Fibroblast of upper back skin (primary cell): ENCODE measurements around the gene MRPS18A.
"Not testable (repeated sequence)": the region's sequence is repeated elsewhere in the genome, so short reads cannot be mapped to it uniquely, and the experiment has no call there.

ENCODE experiments used
- DNase-seq: peaks from one replicate; pipeline ENCODE4 v3.0.0-alpha.2; 2013

MRPS18A gene

DNA sequence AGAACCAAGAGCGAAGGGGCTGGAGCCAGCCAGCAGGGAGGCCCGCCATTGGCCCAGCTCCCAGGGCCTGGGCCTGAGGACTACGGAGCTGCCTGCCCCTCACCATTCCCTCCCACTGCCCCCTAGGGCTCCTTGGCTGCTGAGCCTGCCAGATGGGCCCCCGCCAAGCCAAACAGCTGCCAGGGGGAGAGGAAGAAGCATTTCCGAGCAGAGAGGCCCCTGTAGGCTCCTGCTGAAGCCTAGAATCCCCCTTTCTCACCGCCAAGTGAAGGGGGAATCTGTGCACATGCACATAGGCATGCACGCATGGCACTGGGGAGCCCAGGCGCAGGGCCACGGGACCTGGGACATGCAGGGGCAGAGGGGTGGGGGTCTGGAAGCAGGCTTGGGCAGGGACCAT lies 28.5 kb upstream of the MRPS18A start:
- peak; percentile 53 for DNase-seq

DNA sequence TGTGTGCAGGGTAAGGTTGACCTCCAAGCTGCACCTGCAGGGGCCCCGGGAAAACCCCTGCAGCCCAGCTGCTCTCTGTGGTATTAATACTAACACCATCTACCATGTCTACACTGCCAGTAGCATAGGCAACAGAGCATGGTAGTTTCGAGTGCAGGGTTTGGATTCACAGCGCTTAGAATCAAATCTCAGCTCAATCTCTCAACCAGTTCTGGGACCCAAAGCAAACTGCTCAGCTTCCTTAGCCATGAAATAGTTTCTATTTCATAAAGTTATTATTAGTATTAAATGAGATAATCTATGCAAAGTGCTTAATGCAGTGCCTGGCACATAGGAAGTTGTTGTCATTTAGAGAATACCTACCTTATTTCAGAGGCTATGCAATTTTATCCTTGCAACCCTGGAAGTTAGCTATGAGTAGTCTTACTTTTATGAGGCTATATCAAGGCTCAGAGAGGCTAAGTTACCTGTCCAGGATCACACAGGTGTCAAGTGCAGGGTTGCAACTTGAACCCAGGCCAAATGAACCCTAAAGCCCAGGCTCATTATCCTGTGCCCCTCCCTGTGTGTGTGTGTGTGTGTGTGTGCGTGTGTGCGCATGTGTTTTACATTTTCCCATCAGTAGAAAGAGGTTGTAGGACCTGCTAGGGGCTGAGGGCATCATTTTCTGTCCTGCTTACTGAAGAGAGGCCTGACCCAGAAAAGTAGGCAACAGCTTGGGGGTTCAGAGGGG lies 27.6 kb upstream of the MRPS18A start:
- DNase-seq, result no peak

DNA sequence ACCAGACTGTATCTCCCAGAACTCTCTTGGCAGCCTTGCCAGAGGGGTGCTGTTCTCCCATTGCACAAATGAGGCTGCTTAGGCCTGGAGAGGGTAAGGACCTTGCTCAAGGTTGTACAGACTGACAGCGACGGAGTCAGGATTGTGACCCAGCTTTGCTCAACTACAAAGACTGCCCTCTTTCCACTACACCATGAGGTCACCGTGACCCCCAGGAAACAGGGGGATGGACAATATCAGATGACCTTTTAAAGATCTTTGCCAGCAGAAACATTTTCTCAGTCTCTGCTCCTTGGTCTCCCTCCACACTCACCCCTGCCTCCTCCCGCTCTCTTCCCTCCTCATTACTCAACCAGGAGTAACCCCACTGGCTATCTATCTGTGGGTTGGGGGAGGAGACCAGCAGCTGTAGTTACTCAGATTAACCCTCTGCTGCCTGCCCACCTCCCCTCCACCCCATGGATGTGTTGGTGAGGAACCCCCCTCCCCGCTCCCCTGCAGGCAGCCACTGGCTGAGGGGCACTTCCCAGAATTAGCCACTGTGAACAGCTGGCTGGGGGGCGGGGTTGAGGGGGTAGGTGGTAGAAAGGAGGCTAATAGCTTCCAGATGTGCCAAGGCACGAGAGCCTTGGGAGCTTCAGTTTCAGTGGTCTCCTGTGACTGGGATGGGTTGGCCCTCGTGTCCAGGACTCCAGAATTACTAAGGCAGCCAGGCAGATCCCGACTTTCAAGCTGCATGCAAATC lies 26.9 kb upstream of the MRPS18A start:
- DNase-seq, result peak; percentile 84

DNA sequence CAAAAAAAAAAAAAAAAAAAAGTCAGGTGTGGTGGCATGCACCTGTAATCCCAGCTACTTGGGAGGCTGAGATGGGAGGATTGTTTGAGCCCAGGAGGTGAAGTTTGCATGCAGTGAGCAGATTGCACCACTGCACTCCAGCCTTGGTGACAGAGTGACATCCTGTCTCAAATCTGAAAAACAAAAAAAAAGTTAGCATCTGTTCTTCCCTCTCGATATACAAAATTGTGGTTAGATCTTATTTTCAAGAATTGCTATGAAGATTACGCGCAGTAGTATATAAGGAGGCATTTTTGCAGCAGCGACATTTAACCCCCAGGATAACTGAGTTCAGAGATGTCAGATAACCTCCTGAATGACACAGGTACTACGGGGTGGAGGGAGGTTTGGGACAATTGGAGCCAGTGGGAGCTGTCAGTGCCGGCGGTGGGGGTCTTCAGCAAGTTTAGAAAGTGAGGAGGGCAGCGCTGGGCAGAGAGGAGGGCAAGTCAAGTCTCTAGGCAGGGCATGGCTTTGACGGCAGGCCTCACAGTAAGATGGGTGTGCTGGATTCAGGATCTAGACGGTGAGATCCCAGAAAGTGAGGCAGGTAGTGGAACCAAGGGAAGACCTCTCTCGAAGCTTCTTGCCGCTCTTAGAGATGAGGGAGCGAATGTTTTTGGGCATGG lies 26.2 kb upstream of the MRPS18A start:
- DNase-seq, result no peak

DNA sequence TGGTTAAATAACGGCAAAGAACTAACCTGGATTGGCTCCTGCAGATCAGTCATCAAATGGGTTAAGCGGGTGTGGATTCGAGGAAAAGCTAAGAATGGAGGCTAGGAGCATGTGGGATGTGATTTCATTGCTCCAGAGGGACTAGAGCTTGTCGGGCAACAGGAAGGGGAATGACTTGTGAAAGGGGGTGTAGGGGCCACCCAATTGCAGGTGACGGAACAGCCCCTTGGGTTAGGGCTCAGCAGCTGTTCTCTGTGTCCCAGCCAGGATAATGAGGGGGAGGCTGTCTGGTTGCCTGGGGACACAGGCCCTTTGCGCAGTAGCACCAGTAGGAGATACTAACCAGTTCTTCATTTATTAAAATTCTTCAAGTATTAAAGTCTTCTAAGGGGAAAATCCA lies 25.0 kb upstream of the MRPS18A start:
- DNase-seq, result no peak

DNA sequence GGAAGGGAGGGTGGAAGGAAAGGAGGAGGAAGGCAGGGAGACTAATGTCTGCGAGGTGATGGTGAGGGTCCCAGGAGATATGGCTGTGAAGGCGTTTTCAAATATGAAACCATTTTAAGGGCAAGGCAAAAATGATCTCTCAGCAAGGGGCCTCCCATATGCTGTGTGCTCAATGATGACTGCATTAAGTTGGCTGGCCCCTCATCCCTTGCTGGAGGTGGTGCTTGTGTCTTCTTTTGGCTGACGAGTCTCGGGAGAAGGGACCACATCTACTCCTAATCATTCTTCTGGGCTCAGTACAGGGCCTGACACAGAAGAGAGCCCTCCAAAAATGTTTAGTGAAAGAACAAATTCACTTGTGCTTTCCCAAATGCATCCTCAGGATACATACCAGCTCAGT lies 23.0 kb upstream of the MRPS18A start:
- DNase-seq, result no peak

DNA sequence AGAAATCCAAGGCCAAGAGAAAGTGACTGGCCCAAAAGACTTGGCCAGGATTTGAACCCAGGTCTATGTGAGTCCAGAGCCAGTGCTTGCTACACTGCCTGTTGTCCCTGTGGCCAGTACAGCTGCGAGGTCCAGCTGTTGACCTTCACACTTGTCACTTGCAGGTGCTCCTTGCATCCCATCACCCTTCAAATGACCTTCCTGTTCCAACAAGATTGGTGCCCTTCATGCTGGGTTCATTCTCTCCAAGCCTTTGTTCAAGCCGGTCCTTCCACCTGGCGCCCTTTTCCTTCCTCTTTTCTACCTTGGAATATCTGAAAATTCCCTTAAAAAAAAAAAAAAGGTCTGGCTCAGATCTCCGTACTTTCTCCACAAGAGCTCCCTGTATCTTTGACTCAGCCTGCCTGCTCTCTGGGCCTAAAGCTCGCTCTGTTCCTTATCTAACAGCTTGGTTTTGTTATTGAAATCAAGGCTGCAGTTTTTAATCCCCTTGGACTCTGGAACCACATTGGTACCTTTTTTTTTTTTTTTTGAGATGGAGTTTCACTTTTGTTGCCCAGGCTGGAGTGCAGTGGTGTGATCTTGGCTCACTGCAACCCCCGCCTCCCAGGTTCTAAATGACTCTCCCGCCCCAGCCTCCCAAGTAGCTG lies 22.2 kb upstream of the MRPS18A start:
- no peak for DNase-seq

DNA sequence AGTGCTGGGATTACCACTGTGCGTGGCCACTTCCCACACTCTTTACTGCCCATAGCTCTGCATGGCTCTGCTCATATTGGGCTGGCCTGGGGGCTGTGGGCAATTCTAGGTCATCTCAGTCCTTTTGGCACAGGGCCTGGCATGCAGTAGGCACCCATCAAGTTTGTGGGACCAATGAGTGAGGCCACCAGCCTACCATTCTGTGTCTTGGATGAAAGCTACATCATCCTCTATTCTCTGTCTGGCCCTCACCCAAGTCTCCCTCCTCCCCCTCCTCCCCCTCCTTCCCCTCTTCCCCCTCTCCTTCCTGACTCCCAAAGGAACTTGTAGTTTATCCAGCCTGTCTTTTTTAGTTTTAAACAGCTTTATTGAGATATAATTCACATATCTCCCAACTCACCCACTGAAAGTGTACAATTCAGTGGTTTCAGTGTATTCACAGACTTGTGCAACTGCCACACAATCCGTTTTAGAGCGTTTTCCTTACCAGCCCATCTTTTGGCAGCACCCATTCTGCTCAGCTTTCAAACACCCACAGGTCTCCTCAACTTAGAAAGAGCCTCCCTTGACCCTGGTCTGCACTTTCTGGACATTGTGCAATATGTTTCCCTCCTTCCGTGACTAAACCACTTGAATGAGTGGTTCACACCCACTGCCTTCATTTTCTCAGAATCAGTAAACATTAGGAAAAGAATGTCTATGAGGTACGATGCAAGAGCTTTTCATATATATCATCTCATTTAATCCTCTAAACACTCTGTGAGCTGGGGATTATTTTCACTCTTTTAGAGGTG lies 21.5 kb upstream of the MRPS18A start:
- peak; percentile 55 for DNase-seq

DNA sequence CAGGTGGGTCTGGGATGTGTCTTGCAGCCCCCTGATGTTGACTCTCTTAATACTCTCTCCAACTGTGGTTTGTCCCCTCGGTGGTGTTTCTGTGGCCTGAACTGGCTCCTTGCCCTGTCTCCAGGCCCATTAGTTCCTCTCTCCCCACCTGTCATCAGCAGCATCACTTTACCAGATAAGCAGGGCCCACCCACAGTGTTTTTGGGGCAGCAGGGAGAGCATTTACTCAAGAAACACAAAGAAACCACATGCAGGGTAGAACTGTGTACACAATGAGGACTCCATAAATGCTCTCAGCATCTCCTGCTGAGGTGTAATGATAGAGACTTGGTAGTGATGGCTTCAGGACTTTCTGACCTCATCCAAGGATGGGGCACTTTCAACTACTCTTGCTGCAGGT lies 20.2 kb upstream of the MRPS18A start:
- no peak for DNase-seq

DNA sequence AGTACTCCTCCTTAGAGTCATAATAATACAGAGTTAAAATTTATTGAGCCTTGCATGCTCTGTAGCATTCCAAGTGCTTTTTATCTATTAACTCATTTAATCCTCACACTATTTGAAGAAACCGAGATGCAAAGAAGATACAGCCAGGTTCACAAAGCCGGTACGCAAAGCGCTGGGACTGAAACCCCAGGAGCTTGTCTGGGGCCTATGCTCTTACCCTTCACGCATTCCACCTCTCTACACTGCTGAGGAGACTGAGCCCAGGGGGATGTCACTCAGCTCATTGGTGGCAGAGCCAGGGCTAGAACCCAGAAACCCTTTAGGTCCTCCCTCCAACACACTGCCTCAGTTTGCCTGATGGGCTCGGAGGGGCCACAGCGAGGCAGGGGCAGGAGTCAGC lies 19.7 kb upstream of the MRPS18A start:
- DNase-seq, result no peak

DNA sequence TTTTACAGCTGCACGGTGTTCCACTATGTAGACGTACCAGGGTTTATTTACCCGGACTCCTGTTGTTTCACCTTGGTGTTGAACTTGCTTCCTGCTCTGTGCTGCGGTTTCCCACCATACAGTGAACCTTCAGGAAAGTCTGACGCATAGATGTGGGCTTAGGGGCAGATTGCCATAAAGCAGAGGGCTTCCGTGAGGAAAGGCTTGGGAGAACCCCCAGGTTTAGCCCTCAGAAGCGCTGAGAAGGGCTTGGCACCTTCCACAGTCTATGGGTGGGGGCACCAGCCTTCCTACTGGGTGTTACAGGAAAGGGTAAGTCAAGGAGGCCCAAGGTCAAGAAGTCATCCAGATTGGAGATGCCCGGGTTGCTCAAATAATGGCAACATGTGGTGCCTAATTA lies 19.2 kb upstream of the MRPS18A start:
- DNase-seq, result no peak

DNA sequence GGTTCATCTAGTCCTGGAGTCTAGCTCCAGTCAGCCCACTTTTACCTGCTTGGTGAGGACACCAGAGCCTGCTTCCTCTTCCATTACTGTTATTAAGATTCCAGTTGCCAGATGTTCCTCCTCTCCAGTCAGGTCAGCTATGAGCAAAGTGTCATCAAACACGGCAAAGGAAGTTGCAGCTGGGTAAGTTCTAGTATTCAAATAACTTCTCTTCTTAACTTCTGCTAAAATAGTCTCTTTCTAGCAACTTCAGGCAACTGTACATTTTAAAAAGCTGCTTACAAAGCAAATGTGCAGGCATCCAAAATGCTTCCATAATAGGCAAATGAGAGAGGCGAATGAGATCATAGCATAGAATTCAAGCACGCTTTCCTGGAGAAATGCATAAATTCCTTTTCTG lies 18.4 kb upstream of the MRPS18A start:
- no peak for DNase-seq

DNA sequence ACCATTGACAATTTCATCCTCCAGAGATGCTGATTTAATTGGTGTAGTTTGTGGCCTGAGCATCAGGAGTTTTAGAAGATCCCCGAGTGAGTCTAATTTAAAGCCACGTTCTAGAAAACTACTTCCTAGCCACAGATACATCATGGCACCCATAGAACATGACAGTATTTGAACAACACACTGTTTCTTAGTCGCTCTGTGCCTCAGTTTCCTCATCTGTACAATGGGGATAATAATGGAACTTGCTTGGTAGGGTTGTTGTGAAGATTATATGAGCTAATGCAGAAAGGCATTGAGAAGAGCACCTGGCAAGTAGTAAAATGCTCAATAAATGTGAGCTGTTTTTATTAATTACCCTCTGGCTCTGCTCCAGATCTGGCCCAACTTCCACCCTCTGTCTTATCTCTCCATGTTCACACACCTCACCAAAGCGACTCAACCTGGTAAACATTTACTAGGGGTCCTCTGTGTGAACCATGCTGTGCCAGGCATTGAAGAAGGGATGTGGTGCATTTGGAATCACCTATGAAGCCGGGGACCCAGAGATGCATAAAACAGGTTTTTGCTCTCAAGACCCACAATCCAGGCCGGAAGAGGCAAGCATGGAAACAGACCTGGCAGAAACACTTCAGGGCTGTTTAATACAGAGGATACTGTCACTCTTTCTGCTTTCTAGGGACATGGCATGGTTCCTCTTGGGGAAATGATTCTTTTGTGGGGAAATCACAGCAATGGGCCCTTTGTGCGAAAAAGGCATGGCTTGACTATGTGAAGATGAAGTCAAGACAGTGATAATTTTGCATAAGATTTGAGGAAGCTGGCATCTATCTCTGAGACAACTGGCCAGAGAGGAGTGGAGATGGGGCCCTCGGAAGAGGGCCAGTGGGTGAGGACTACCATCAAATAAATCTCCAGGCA lies 16.2 kb upstream of the MRPS18A start:
- no peak for DNase-seq

DNA sequence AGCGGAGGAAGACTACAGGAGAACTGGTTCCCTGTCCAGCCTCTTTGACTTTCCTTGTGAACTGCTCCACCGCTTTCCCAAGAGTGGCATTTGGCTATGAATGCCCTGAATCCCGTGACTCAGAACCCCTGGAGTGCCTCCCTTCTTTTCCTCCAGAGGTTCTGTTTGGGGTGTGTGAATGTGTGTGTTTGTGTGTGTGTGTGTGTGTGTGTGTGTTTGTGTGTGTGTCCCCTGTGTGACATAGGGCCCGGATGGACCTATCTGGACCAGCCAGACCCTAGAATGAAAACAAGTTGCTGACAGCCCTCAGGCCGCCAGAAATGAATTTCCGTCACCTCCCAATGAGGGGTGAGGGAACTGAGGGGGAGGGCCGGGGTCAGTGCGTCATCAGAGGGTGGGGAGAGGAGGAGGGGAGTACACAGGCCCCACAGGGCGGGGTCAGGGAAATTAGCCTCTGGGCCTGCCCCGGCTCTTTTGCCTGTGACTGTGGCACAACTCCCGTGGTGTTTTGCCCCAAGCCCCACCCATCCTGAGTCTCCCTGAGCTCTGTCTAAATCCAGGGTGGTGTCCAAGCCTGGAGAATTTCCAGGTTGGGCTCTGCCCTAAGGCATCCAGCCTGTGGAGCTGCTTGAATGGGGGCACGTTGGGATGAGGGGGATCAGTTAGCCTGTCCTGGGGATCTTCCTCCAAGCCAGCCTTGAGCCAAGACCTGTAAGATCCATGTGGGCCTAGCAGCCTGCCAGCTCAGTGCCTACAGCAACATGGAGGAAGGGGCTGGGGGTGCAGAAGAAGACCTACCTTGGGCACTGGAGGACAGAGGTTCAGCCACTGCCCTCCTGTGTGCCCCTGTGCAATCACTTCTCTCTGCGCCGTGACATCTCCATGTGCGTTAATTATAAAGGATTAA lies 15.2 kb upstream of the MRPS18A start:
- peak; percentile 93 for DNase-seq

DNA sequence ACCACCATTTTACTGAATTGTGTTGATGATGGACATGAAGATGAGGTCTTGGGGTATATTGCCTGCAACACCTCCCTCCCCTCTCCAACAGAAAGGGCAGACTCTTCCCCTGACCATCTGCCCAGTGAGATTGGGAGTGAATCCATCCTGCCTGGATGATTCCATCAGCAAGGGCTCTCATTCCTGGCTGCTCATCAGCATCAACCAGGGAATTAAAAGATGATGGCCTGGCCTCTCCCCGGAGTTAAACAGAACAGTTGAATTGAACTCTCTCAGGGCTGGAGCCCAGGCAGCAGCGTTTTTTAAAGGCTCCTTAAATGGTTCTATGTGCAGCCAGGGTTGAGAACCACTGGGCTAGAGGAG lies 14.6 kb upstream of the MRPS18A start:
- DNase-seq, result no peak

DNA sequence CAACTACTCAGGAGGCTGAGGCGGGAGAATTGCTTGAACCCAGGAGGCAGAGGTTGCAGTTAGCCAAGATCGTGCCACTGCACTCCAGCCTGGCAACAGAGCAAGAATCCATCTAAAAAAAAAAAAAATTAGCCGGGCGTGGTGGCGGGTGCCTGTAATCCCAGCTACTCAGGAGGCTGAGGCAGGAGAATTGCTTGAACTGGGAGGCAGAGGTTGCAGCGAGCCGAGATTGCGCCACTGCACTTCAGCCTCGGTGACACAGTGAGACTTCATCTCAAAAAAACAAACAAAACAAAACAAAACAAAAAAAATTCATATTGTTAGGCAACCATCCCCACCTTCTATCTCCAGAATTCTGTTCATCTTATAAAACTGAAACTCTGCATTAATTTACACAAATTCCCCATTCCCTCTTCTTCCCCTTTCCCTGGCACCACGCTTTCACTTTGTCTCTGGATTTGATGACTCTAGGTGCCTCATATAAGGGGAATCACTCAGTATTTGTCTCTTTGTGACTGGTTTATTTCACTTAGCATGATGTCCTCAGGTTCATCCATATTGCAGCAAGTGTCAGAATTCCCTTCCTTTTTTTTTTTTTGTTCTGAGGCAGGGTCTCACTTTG lies 13.5 kb upstream of the MRPS18A start:
- DNase-seq, result not testable (repeated sequence)

DNA sequence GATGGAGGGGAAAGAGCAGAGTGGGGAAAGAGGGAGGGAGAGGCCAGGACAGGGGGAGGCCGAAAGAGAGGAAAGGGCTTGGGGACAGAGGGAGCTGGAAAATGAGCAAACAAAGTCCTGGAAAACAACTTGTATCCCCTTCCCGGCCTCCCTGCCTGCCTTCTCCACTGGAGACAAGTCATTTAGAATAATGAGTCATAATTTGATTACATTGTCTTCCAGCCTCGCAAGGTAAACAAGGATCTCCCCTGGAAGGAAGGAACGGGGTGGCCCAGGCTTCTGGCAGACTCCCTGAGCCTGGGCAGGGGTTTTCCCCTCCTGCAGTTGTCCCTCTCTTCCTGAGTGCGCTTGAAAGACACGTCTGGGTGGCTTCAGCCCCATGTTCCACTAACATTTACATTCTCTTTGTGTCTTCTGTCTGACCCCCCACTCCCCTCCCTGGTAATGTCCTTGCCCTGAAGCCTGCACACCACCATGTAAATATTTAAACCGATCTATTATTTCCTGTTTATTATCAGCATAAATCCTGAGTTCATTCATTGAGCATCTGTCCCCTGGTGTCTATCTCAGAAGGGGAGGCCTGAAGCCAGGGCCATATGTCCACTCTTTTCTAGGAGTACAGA lies 12.1 kb upstream of the MRPS18A start:
- DNase-seq, result no peak

DNA sequence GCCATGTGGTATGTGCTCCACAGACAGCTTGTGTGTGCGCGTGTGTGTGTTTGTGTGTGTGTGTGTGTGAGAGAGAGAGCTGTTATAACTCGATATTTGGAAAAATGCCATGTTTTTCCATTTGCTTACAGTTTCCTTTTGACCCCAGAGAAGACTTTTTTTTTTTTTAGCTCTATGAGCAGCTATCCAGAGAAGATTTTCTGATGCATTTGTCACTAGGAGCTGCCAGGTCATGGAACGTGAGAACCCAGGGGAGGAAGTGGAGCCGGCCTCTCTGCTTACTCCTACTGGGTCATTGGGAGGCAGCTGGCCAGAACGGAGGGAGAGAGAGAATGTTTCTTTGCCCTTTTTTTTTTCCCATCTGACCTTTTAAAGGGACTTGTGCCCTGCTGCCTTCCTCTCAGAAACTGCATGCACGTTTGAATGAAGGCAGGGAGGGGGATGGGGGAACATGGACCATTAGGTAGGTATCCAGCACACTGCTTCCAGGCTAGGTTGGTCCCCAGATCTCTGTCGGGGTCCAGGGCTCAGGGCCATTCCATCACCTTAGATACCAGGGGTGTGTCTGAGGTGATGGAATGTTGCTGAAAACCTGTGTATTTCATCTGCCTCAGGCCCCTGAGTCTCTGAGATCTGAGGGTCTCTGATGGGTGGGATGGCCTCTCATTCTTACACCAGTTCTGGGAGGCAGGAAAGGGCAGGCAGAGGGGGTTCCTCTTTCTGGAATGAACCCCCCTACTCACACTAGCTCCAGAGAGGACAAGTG lies 11.2 kb upstream of the MRPS18A start:
- peak; percentile 33 for DNase-seq

DNA sequence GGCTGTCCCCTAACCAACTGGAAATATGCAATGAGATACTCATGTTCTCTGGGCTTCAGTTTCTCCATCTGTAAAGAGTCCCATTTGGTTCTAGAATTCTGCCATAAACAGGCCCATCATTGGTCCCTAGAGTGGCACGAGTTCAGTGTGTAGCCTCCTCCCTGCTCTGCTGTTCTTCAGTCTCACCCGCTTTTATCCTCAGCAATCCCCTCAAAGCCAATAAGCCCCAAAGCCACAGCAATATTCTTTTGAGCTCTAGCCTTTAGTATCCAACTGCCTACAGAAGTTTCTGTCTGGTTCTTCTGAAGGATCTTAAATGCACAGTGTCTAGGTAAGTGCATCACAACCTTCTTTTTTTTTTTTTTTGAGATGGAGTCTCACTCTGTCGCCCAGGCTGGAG lies 9.8 kb upstream of the MRPS18A start:
- DNase-seq, result no peak
